Loucy (cell line): ENCODE measurements around the gene PRR13.

Source experiments
- H2AFZ ChIP-seq: fragments of 200-600 bp; sonication (generic); 2 replicates; pipeline ENCODE4 v1.6.0; 2016; ENCODE audit warnings: antibody characterized with exemption, mild to moderate bottlenecking, low read length, moderate library complexity
- H3F3A ChIP-seq: fragments of 200-600 bp; 2 replicates; pipeline ENCODE4 v1.6.0; 2016; ENCODE audit warnings: antibody characterized with exemption, low read depth, mild to moderate bottlenecking
- H3K27me3 ChIP-seq: fragments of 200-600 bp; sonication (generic); 2 replicates; pipeline ENCODE4 v1.6.1; 2014; ENCODE audit warnings: low read length, mild to moderate bottlenecking; ENCODE audit not compliant: insufficient read depth, poor library complexity, severe bottlenecking
- H3K36me3 ChIP-seq: fragments of 200-600 bp; sonication (generic); 2 replicates; pipeline ENCODE4 v1.6.1; 2016; ENCODE audit warnings: low read length; ENCODE audit not compliant: insufficient read depth
- H3K4me1 ChIP-seq: fragments of 200-600 bp; sonication (generic); 2 replicates; pipeline ENCODE4 v1.5.1; 2014; ENCODE audit warnings: low read length, mild to moderate bottlenecking; ENCODE audit not compliant: insufficient read depth, poor library complexity, severe bottlenecking
- H3K4me2 ChIP-seq: fragments of 200-600 bp; sonication (generic); 2 replicates; pipeline ENCODE4 v1.6.0; 2014; ENCODE audit warnings: antibody characterized with exemption, low read length, low read depth, mild to moderate bottlenecking; ENCODE audit not compliant: poor library complexity, severe bottlenecking
- H3K4me3 ChIP-seq: fragments of 200-600 bp; sonication (generic); 2 replicates; pipeline ENCODE4 v1.5.1; 2014; ENCODE audit warnings: low read length, mild to moderate bottlenecking, mixed read lengths; ENCODE audit not compliant: poor library complexity, severe bottlenecking
- H3K79me2 ChIP-seq: fragments of 200-600 bp; sonication (generic); 2 replicates; pipeline ENCODE4 v1.6.1; 2014; ENCODE audit warnings: low read length; ENCODE audit not compliant: insufficient read depth
- H3K9ac ChIP-seq: fragments of 200-600 bp; sonication (generic); 2 replicates; pipeline ENCODE4 v1.6.0; 2014; ENCODE audit warnings: mild to moderate bottlenecking, low read depth, low read length, moderate library complexity; ENCODE audit not compliant: poor library complexity, severe bottlenecking
- H3K9me2 ChIP-seq: fragments of 200-600 bp; sonication (generic); replicated peaks from 2 replicates; pipeline ENCODE4 v1.6.1; 2016; ENCODE audit warnings: low read depth, low read length, mixed read lengths
- H3K9me3 ChIP-seq: fragments of 200-600 bp; sonication (generic); 2 replicates; pipeline ENCODE4 v1.6.1; 2014; ENCODE audit warnings: mild to moderate bottlenecking, antibody characterized with exemption, low read length, low read depth; ENCODE audit not compliant: insufficient read depth
- H4K20me1 ChIP-seq: fragments of 200-600 bp; sonication (generic); 2 replicates; pipeline ENCODE4 v1.6.0; 2014; ENCODE audit warnings: antibody characterized with exemption, low read length, mild to moderate bottlenecking; ENCODE audit not compliant: insufficient read depth, poor library complexity, severe bottlenecking
- CTCF ChIP-seq: fragments of 200-600 bp; sonication (generic); conservative IDR thresholded peaks from 2 replicates; pipeline ENCODE4 v1.5.1; 2014; ENCODE audit warnings: mild to moderate bottlenecking, antibody characterized with exemption, low read length
- EZH2phosphoT487 ChIP-seq: fragments of 200-600 bp; IDR thresholded peaks from 2 replicates; pipeline ENCODE4 v1.6.1; 2018; ENCODE audit warnings: antibody characterized with exemption, mild to moderate bottlenecking, moderate library complexity, borderline replicate concordance

PRR13 gene

GRCh38 chr12:53483979-53484377 lies 42.4 kb downstream of the PRR13 start:
- no peaks in the 10 kb centered on the region for H3K4me1 ChIP-seq
- H4K20me1 ChIP-seq: peaks cover 42% of the 10 kb centered on the region
- H3K27me3 ChIP-seq: no peaks in the 10 kb centered on the region
- H3K36me3 ChIP-seq: peaks cover 88% of the 10 kb centered on the region
- H3F3A ChIP-seq: peaks cover 4% of the 10 kb centered on the region; the same call in 1 of the 2 replicates
- no peaks in the 10 kb centered on the region for H3K9me2 ChIP-seq
- no peak overlapping the region for H3K4me3 ChIP-seq
- H3K79me2 ChIP-seq: peaks cover 10% of the 10 kb centered on the region; the same call in 1 of the 2 replicates
- TF ChIP-seq CTCF: no peak
- TF ChIP-seq EZH2phosphoT487: no peak
- H3K9me3 ChIP-seq: no peaks in the 10 kb centered on the region
- no peak overlapping the region for H3K4me2 ChIP-seq
- H3K9ac ChIP-seq: no peak overlapping the region
- no peak overlapping the region for H2AFZ ChIP-seq

GRCh38 chr12:53484686-53485575 lies 43.4 kb downstream of the PRR13 start:
- no peak for TF ChIP-seq EZH2phosphoT487
- no peak for TF ChIP-seq CTCF
- H3F3A ChIP-seq: peaks cover 4% of the 10 kb centered on the region; the same call in 1 of the 2 replicates
- no peaks in the 10 kb centered on the region for H3K27me3 ChIP-seq
- no peaks in the 10 kb centered on the region for H3K9me3 ChIP-seq
- H3K4me1 ChIP-seq: no peaks in the 10 kb centered on the region
- H4K20me1 ChIP-seq: peaks cover 32% of the 10 kb centered on the region
- H3K79me2 ChIP-seq: peaks cover 6% of the 10 kb centered on the region; the same call in 1 of the 2 replicates
- no peak overlapping the region for H3K9ac ChIP-seq
- peaks cover 78% of the 10 kb centered on the region for H3K36me3 ChIP-seq
- H3K4me2 ChIP-seq: no peak overlapping the region
- H3K4me3 ChIP-seq: no peak overlapping the region
- H2AFZ ChIP-seq: no peak overlapping the region
- no peaks in the 10 kb centered on the region for H3K9me2 ChIP-seq

DNA sequence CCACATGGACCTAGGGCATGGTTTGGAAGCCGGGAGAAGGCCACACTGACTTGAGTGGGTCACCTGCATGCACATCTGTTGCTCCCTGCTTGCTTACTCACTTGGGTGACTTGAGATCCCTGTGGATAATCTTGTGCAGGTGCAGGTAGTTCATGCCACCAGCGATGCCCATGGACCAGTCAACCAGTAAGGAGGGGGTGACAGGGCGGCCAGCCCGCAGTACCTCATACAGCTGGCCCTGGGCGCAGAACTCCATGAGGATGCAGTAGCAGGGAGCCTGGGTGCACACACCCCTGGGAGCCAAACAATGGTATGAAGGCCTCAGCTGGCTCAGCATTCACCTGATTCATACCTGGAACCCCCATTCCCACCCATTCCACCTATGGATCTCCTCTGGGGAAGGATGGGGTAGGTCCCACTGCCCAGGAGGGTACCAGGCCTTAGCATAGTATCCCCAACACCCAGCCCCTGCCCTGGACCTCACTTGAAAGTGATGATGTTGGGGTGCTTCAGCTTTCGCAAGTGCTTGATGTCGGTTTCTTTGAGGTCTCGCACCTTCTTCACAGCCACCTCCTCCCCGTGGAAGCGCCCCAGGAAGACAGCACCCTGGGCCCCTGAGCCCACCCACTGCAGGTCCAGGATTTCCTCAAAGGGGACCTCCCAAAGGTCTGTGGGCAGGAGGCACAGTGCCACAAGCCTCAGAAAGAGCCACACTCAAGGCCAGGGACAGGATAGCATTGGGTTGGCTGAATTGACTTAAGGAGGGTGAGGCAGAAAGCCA lies 44.6 kb downstream of the PRR13 start:
- TF ChIP-seq CTCF: no peak
- TF ChIP-seq EZH2phosphoT487: no peak
- no peaks in the 10 kb centered on the region for H3F3A ChIP-seq

More for the DNA sequence above, 44.6 kb downstream of the PRR13 start:
- Histone ChIP-seq H3K27me3 (no peaks in the 10 kb centered on the region), H3K9me2 (no peaks in the 10 kb centered on the region), H3K79me2 (no peaks in the 10 kb centered on the region), H3K4me2 (no peak overlapping the region), H3K9me3 (no peaks in the 10 kb centered on the region), H3K9ac (no peak overlapping the region), H4K20me1 (peaks cover 23% of the 10 kb centered on the region), H3K36me3 (peaks cover 67% of the 10 kb centered on the region; the same call in 1 of the 2 replicates), H3K4me1 (no peaks in the 10 kb centered on the region), H2AFZ (no peak overlapping the region), H3K4me3 (no peak overlapping the region)
